HG03045 (cell line): ENCODE measurements around the gene FAM78B.

Experiments
- ATAC-seq: cut with Tn5 transposase; IDR thresholded peaks from one replicate; pipeline ENCODE4 v1.9.1; 2021; ENCODE audit warnings: mild to moderate bottlenecking, moderate library complexity; ENCODE audit not compliant: unreplicated experiment

Gene FAM78B

DNA sequence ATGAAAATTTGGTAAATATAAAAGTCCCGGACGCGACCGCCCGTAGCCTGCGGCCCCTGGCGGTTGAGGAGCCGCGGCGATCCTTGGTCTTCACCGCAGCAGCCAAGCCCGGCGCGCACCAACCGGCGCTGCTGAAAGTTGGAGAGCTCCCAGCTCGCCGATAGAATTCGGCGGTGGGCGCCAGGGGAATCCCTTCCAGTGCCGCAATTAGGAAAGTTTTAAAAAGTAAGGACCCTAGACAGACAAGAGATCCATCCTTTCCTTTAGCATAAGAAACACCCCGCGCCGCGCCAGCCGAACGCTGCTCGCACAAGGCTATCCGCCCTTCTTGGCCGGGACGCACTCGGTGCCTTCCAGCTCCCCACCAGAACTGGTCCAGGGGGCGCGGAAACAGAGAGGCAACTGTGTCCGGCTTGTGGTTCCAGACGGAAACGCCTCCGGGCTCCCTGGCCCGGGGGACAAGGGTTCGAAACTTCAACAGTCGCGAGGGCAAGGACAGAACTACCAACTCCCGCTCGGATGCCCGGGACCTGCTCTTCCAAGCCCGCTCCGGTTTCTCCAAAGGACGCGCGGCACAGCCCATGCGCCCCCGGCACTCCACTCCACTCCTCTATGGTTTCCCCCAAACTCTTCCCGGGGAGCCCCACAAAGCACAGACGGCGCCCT, 1.7 kb downstream of the FAM78B start:
- no peak for ATAC-seq

DNA sequence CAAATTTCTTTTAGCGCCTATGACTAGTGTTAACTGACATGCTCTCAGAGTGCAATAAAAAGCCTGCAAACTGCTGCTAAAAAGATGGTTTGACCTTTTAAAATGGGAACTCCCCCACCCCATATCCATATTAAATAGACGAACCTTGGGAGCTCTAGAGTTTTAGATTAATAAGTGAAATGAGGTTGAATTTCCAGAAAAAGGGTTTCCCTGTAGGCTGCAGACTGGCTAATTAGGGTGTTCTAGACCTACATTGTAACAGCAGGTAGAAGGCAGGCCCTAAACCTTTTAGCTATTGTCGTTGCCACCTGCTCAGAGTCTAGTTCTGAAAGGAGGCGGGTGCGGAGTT, 2.2 kb downstream of the FAM78B start:
- no peak for ATAC-seq

- no peak for ATAC-seq
Measured at GRCh38 chr1:166159656-166160055, 7.1 kb downstream of the FAM78B start.

GRCh38 chr1:166156674-166157073, 10.1 kb downstream of the FAM78B start:
- ATAC-seq, result no peak

DNA sequence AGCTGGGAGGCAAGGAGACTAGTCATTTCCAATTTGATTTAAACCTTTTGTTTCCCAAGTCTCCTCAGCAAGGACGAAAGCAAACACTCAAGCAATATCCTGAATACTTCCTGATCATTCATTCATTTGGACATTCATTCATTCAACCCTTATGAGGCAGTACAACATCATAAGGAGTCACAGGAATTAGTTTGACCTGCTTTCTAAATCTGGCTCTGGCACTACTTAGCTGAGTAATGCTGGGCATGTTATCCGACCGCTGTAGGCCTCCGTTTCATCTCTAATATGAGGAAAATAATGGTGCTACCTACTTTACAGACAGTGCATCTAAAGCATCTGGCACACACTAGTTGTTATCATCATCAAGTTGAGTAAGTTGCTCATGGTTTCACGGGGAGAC, 11.7 kb downstream of the FAM78B start:
- ATAC-seq, result no peak

DNA sequence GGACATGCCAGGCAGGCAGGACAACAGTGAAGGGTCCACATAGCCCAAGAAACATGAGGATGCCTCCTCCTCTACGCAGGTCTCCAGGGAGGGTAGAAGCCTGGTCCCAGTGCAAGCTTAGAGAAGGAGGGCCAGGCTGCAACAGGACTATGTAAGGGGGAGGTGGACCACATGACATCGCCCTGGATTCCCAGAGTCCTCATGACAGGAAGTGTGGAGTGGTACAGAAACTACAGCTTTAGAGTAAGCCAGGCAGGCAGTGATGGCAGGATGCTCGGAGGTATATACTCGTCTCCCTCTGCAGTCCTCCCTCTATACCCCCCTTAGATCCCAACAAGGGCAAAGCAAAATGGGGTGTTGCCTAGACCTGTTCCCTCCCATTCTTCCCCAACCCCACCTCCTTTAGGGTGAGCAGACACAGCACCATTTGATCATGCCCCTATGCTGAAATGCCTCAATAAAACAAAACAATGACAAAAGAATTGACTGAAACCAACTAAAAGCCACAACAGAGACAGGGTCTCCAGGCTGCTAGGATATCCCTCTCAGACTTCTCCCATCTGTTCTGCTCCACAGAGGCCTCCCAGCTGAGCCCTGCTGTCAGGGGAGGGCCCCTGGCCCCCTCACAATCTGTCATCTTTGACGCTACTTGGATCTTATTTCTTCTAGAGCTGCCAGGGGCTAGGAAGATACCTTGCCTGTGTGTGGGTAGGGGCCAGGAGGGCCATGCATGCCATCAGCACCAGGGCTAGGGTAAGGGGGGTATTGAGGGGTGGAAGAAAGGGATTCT, 13.1 kb downstream of the FAM78B start:
- no peak for ATAC-seq

DNA sequence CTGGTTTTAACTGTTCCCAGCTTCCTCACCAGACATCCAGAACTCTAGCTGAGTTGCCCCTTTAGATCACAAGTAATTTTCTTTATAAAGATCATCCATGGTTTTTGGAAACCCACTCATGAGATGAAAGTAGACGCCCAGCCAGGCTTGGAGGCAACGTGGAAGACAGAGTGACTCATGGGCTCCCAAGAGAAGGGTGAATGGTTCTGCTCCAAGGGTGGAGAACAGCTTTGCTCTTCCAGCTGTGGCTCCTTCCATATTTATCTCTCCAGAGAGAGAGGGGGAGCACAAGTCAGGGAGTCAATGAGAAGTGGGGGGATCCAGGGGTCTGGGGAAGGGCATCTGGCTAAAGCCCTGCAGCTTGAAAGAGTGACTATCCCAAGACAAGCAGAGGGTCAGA, 13.8 kb downstream of the FAM78B start:
- no peak for ATAC-seq

- ATAC-seq, result no peak
Measured at GRCh38 chr1:166151804-166152203, 15.0 kb downstream of the FAM78B start.

- ATAC-seq, result no peak
Measured at GRCh38 chr1:166145499-166145898, 21.3 kb downstream of the FAM78B start.

DNA sequence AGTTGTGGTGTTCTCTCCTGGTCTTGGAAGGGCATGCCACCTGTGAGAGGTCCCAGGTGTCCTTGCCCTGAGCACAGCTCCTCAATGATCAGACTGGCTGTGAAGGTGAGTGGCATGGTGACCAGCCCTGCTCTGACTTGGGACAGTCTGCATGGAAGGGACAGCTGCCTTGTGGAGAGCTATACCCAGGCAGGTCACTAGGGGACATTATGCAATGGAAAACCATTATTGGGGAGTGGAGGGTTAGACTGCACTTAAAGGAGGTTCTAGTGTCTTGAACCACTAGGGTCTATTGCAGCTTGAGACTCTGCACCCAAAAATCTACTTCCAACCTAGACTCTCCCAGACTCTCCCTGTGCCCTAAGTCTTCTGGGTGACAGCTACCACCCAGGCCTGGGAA, 24.8 kb downstream of the FAM78B start:
- no peak for ATAC-seq

GRCh38 chr1:166140251-166140650, 26.6 kb downstream of the FAM78B start:
- ATAC-seq, result no peak

DNA sequence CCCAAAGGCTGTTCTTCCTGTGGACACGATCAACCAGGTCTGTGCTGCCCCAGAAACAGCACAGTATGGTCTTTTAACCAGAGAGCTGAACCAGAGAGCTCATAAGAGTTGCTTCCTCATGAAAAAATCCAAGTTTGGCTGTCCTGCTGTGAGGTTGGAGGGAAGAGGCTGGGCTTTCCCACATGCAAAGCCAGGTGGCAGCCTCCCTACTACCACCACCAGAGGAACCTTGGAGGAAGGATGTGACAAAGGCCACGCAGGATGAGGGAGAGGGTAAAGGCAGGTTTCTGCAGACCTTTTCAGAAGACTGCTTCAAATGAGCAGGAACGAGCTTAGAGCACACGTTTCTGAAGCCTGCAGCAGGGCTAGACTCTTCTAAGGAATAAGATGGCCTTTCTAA, 27.1 kb downstream of the FAM78B start:
- no peak for ATAC-seq

- no peak for ATAC-seq
Measured at GRCh38 chr1:166136699-166137401, 30.0 kb downstream of the FAM78B start.

DNA sequence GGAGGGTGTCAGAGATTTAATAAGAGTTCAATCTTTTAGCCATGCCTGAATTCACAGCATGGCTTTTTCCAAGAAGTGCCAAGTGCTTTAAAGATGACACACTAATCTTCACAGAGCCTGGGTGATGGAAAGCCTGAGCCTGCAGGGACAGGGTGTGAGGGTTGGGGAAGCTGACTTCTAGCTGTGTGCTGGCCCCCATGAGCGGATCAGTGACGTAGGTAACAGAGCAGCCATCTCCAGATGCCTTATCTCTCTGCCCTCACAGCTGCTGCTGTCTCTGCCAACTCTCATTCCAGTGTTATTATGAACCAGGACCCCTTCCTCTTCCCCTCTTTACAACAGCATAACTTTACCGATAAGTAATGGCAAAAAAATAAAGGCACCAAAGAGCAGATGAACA, 30.6 kb downstream of the FAM78B start:
- ATAC-seq, result no peak

DNA sequence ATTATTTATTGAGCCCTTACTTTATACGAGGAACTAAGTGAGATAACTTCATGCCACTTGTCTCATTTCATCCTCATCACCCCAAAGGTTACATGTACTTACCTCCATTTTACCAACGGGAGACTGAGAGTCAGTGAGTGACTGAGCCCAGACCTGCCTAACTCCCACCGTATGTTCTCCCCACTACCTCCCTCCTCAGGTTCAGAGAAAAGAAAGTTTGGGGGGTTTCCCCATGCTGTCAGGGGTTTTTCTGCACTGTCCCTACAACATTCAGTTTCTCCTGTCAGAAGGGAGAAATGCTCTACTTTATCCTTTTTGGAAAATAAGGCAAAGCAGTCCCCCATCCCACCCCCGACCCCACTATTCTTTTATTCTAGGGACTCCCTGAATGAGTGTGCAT, 32.9 kb downstream of the FAM78B start:
- no peak for ATAC-seq

DNA sequence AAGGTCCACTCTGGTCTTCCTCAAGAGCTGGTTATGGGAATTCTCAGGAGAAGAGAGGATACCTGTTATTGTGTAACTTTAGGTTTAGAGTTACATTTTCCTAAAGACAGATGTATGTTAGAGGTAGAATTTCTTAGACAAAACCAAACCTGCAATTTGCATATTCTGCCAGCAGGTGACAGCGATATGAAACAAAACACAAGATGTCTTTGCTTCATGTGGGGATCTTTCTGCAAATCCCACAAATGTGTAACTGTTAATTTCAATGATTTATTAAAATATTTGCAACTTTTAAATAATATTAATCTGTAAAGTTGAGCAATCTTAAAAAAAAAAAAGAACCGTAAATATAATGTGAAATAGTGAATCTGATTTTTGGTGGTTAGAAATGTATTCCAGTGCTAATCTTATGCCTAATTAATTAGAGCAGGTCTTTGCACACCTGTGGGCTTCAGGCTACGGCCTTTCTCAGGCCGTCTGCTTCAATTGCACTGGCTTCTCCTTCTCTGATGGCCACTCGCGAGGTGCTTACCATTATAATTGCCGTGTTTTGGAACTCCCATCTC, 33.4 kb downstream of the FAM78B start:
- no peak for ATAC-seq

DNA sequence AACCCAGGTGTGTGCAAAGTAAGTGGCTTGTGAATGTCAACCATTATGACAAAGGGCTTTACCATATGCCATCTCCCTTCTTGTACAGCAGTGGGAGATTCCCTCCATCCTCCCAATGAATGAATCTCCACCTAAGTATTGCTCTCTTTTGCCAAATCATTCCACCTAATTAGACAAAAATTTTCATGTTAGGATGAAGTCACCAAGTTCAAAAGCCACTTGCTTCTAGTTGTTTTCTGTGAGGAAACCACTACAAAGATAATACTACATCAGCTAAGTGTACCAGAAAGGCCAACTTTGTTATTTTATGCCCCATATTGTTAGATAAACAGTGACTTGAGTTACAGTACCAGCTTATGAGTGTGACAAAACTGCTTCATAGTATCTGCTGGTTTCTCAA, 34.3 kb downstream of the FAM78B start:
- ATAC-seq, result no peak

GRCh38 chr1:166129006-166129405, 37.8 kb downstream of the FAM78B start:
- no peak for ATAC-seq

GRCh38 chr1:166128195-166128594, 38.6 kb downstream of the FAM78B start:
- ATAC-seq, result no peak

DNA sequence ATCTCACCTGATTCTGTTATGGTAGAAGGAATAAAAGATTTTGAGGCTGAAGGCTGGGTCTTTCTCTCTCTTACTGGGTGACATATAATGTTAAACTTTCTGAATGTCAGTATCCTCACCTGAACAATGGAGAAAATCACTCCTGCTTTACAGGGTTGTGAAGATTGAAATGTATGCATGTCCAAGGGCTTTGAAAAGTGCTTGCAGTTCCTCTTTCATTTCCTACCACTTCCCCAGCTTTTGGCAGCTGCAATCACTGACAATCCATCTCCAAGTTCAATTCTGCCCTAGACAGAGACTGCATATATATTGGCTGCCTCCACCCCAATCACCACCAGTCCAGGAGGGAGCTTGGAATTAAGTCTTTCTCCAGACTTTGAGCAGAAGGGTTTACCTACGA, 39.8 kb downstream of the FAM78B start:
- no peak for ATAC-seq

- ATAC-seq, result no peak
Measured at GRCh38 chr1:166122873-166123466, 43.8 kb downstream of the FAM78B start.
